Lung (tissue), 12 donors: ENCODE data around the gene DDRGK1. TPM values are rescaled to one million over a fixed set of nuclear protein-coding genes. Genes with fewer than 3 reads are reported as not detected.

Experiments
- ATAC-seq: fragments of 200-7000 bp; cut with Tn5 transposase; one replicate; pipeline ENCODE4 v1.9.1; 2020; ENCODE audit warnings: moderate number of reproducible peaks; ENCODE audit not compliant: insufficient read depth, low FRiP score
- DNase-seq, 3 donors: peaks; one replicate each; pipeline ENCODE4 v3.0.0-alpha.2; 2013 to 2017
- H3K27ac ChIP-seq, 2 donors: one replicate each; pipeline ENCODE4 v1.5.1; 2013; ENCODE audit warnings: mild to moderate bottlenecking in 2 of 2, moderate library complexity in 2 of 2, control low read depth in 1 of 2, inconsistent platforms in 1 of 2, low read depth in 1 of 2, low read length in 1 of 2
- H3K27me3 ChIP-seq, 3 donors: one replicate each; pipeline ENCODE4 v1.5.1; 2013; ENCODE audit warnings: low read length in 2 of 3; ENCODE audit not compliant: control insufficient read depth in 3 of 3, insufficient read depth in 3 of 3
- H3K36me3 ChIP-seq, 4 donors: one replicate each; pipeline ENCODE4 v1.5.1; 2013; ENCODE audit warnings: low read length in 4 of 4, mild to moderate bottlenecking in 1 of 4, moderate library complexity in 1 of 4; ENCODE audit not compliant: control insufficient read depth in 4 of 4, insufficient read depth in 4 of 4
- H3K4me1 ChIP-seq, 5 donors: one replicate each; pipeline ENCODE4 v1.5.1; 2013; ENCODE audit warnings: low read length in 5 of 5, mild to moderate bottlenecking in 2 of 5, moderate library complexity in 1 of 5; ENCODE audit not compliant: control insufficient read depth in 5 of 5, insufficient read depth in 5 of 5
- H3K4me3 ChIP-seq: one replicate; pipeline ENCODE4 v1.5.1; 2013; ENCODE audit warnings: mild to moderate bottlenecking, control low read depth, moderate library complexity
- H3K9ac ChIP-seq, 2 donors: one replicate each; pipeline ENCODE4 v1.5.1; 2013; ENCODE audit warnings: low read length in 2 of 2, control low read depth in 1 of 2; ENCODE audit not compliant: insufficient read depth in 1 of 2
- H3K9me3 ChIP-seq, 4 donors: one replicate each; pipeline ENCODE4 v1.5.1; 2013; ENCODE audit warnings: low read length in 3 of 4, mild to moderate bottlenecking in 1 of 4, moderate library complexity in 1 of 4; ENCODE audit not compliant: control insufficient read depth in 4 of 4, insufficient read depth in 3 of 4
- WGBS, 2 donors: extraction: QIAGEN DNeasy Blood & Tissue Kit; methylation state at CpG; one replicate each; pipeline ENCODE4 v1.1.7; 2013; 5-methylcytosine and 5-hydroxymethylcytosine counted together
- polyA plus RNA-seq, 2 donors: library from polyadenylated mRNA; stranded (reverse); fragments of 200-250 nt; gene quantifications; one replicate each; pipeline ENCODE4 v1.2.1, GENCODE V29; 2013
- total RNA-seq, 2 donors: library from RNA; depleted of rRNA in 1 of 2; stranded (reverse); fragments of >200 nt in 1 of 2; gene quantifications; one replicate each; pipeline ENCODE4 v1.2.1, GENCODE V29; 2014 to 2021
- TF ChIP-seq, protein P1 (sequence below): IDR thresholded peaks from 2 replicates; pipeline ENCODE4 v1.5.1; 2012; ENCODE audit warnings: mild to moderate bottlenecking; ENCODE audit errors: control extremely low read depth, extremely low read depth
- donor health status: control.
- donor health status: control.
- donor health status: Bipolar disorder and iron deficiency.
- donor health status: healthy.
- donor health status: DM: yes; HTN: yes; CAD: no.

DDRGK1 gene
- total and polyA plus RNA-seq, 4 donors = 44.3 to 95.1 (median 85.9) TPM

DNA sequence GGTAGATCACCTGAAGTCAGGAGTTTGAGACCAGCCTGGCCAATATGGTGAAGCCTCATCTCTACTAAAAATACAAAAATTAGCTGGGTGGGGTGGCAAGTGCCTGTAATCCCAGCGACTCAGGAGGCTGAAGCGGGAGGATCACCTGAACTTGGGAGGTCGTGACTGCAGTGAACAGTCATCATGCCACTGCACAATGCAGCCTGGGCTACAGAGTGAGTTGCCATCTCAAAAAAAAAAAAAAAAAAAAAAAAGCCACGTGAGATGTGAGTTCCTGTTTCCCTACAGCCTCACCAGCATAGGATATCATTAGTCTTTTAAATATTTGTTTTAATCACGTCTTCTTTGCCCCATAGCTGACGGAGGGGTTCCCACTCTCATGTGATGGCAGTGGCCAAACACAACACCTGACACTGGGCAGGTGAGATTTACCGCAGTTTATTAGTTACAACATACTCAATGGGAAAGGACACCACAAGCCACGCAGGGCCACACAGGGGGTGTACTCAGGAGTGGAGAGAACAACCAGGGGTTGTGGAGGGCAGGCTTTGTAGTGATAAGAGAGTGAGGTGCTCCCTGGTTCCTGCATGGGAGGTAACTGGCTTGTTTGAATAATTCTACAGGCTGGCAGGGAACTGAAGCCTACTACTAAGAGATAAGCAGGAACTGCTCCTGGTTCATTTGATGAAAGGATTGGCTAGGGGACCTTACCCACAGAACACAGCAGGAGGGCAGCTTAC, 26.6 kb downstream of the DDRGK1 start:
- Histone ChIP-seq H3K4me1 (peaks cover 0 to 11% (median 0%) of the 10 kb centered on the region in 5 donors), H3K4me3 (no peak overlapping the region), H3K9me3 (no peaks in the 10 kb centered on the region), H3K27ac (no peak overlapping the region), H3K27me3 (no peaks in the 10 kb centered on the region), H3K36me3 (peaks cover 0 to 5% (median under 1%) of the 10 kb centered on the region in 4 donors), H3K9ac (no peak overlapping the region)
- 66 to 74% methylated on average over 8 of the region's 8 CpGs for WGBS, 2 donors
- DNase-seq (no peak), ATAC-seq (no peak)
- TF ChIP-seq, protein P1, sequence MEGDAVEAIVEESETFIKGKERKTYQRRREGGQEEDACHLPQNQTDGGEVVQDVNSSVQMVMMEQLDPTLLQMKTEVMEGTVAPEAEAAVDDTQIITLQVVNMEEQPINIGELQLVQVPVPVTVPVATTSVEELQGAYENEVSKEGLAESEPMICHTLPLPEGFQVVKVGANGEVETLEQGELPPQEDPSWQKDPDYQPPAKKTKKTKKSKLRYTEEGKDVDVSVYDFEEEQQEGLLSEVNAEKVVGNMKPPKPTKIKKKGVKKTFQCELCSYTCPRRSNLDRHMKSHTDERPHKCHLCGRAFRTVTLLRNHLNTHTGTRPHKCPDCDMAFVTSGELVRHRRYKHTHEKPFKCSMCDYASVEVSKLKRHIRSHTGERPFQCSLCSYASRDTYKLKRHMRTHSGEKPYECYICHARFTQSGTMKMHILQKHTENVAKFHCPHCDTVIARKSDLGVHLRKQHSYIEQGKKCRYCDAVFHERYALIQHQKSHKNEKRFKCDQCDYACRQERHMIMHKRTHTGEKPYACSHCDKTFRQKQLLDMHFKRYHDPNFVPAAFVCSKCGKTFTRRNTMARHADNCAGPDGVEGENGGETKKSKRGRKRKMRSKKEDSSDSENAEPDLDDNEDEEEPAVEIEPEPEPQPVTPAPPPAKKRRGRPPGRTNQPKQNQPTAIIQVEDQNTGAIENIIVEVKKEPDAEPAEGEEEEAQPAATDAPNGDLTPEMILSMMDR = no peak

DNA sequence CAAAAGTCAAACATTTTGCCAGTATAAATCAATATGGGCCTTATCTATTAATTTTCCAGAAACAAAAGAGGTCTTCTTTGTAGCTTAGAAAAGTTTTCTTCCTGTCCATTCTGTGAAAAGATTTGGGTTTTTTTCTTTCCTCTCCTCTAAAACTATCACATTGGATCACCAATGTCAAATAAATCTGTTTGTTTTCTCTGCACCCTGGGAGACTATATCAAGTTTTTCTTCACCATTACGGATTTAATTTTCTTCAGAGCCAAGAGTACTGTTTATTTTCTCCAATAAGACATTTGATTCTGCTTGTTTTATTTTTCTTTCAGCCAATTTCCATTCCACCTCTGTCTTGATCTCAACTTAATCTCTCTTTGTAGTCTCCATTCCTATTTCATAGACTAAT, 29.2 kb downstream of the DDRGK1 start:
- H3K9ac ChIP-seq = peak overlapping the region in 1 of 2 donors; percentile 93
- ATAC-seq (no peak), DNase-seq (peak in 1 of 3 donors; percentile 23)
- H3K27me3 ChIP-seq = no peaks in the 10 kb centered on the region
- H3K4me3 ChIP-seq = no peak overlapping the region
- no peaks in the 10 kb centered on the region for H3K9me3 ChIP-seq
- H3K36me3 ChIP-seq = peaks cover 0 to 3% (median under 1%) of the 10 kb centered on the region in 4 donors
- peaks cover 0 to 16% (median 4%) of the 10 kb centered on the region in 5 donors for H3K4me1 ChIP-seq
- H3K27ac ChIP-seq = no peak overlapping the region
- TF ChIP-seq, protein P1 = no peak
- WGBS, 2 donors = 50 to 61% methylated on average over 1 of the region's 1 CpG

DNA sequence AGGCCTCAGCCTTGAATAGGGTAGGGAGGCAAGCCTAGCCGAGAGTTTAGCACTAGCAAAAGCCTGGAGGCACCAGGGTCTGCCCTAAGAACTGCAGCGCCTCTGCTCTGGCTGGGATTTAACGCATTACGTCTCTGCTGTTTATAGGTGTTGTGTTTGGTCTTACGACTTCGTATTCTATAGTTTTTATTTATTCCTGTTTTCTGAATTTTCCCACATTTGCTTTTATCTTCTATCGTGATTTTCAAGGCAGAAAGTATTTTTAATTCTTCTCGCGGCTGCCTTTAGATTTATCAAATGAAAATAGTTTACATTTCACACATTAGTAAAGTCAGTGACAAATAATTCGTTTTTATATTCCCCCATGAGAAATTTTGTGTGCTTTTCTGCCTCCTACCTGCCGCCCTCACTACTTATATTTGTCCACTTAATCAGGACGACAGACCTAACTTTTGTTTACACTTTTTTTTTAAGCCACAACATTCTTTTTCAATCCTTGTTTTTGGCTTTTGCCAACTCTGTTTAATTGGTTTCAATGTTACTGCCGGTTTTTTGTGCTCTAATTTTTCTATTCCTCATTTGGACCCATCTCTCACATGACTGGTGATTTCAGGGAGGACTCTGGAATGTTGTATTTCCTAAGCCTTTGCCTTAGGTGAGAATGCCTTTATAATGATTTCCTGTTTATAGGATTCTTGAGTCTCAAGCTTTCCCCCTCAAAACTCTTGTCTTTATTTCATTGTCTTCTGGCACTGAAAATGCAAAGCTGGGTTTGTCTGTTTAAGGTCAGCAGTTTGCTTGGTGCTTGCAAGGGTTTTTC, 29.8 kb downstream of the DDRGK1 start:
- 17 to 18% methylated on average over 13 of the region's 13 CpGs for WGBS, 2 donors
- no peak for ATAC-seq
- peak overlapping the region; percentile 56 to 93 for H3K9ac ChIP-seq
- no peaks in the 10 kb centered on the region for H3K9me3 ChIP-seq
- H3K27me3 ChIP-seq = no peaks in the 10 kb centered on the region
- H3K36me3 ChIP-seq = peaks cover 0 to 1% (median 0%) of the 10 kb centered on the region in 4 donors
- peak in 2 of 3 donors; percentile 63 to 66 for DNase-seq
- peak overlapping the region; percentile 69 to 84 for H3K27ac ChIP-seq
- TF ChIP-seq, protein P1 = no peak
- peak overlapping the region; percentile 83 for H3K4me3 ChIP-seq
- H3K4me1 ChIP-seq = peaks cover 0 to 16% (median 4%) of the 10 kb centered on the region in 5 donors
